ENCODE measurements around the gene GSTA4. TPM values are rescaled to one million over a fixed set of nuclear protein-coding genes. Genes with fewer than 3 reads are reported as not detected.

The GSTA4 gene
- total and polyA plus RNA-seq, 2 donors (not counting 3 experiments of a cell fraction or from before 2014, with no cell fraction given): 15.0 to 24.6 TPM

DNA sequence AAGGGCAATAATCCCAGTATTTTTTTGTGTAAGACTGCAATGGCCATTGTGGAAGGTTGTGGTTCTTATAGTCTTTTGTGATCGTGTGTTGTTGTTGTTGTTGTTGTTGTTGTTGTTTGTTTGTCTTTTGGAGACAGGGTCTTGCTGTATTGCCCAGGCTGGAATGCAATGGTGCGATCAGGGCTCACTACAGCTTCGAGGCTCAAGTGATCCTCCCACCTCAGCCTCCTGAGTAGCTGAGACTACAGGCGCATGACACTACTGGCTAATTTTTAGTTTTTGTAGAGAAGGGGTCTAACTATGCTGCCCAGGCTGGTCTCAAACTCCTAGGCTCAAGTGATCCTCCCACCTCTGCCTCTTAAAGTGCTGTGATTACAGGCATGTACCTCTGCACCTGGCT lies 3.5 kb upstream of the GSTA4 start:
- CTCF ChIA-PET: interaction anchor here (1.3 to 2.5 kb wide), 2 partner anchors 12 to 51 kb away, joined by 3 to 26 read pairs; no protein-coding TSS in a partner anchor
- Histone ChIP-seq H3K9me1 (replicated peaks; ENCODE audit: control insufficient read depth, extremely low read depth, insufficient read depth, low read length) (no peaks in the 10 kb centered on the region), H3K27me3 (ENCODE audit: control insufficient read depth in 2 of 2, insufficient read depth in 2 of 2, low read length in 2 of 2) (no peaks in the 10 kb centered on the region), H4K20me1 (replicated peaks; ENCODE audit: control insufficient read depth, extremely low read depth, insufficient read depth, low read length) (no peaks in the 10 kb centered on the region), H3K27ac (ENCODE audit: insufficient read depth, low read depth, low read length) (no peak overlapping the region), H3K4me1 (ENCODE audit: control insufficient read depth, extremely low read depth, insufficient read depth, low read length) (peaks cover 8% of the 10 kb centered on the region), H3K9me3 (replicated peaks; ENCODE audit: control insufficient read depth, insufficient read depth, low read length) (no peaks in the 10 kb centered on the region), H3K4me3 (replicated peaks in 1 of 3; ENCODE audit: insufficient read depth in 1 of 3, low read depth in 1 of 3, low read length in 3 of 3) (no peak overlapping the region), H3K79me2 (ENCODE audit: control insufficient read depth, insufficient read depth, low read length) (peaks cover 3% of the 10 kb centered on the region), H3K36me3 (ENCODE audit: control insufficient read depth in 2 of 2, extremely low read depth in 1 of 2, insufficient read depth in 2 of 2, low read length in 2 of 2) (peaks cover 0 to under 1% of the 10 kb centered on the region in 2 experiments), H3K9ac (replicated peaks; ENCODE audit: extremely low read depth, insufficient read depth, low read length) (no peak overlapping the region), H2AFZ (ENCODE audit: low read depth, low read length) (no peak overlapping the region), H3K4me2 (ENCODE audit: insufficient read depth, low read length) (no peak overlapping the region)
- POLR2A ChIA-PET: no interaction called here
- DNase-seq (ENCODE audit: low read depth, low spot score) (no peak), FAIRE-seq (no peak)
- dilution Hi-C loops (cut with MboI; ENCODE audit: extremely low pct_ligation_motif_present, low sequenced_read_pairs): no loop called here
- intact Hi-C loops (cut with micrococcal nuclease): loop anchor here (5.0 to 10.0 kb wide), 5 partner anchors 336 to 654 kb away; partner anchors contain the start of genes ELOVL5 and GCLC
- BruUV-seq (replicated peaks): no TSS peak
- no peak for TF ChIP-seq MAX (IDR thresholded peaks at IDR 0.05; ENCODE audit: insufficient read depth, insufficient read length)
- TF ChIP-seq MYC (IDR thresholded peaks at IDR 0.05; ENCODE audit: low read depth, low read length): no peak
- no peak for TF ChIP-seq EZH2 (IDR thresholded peaks at IDR 0.05; ENCODE audit: borderline replicate concordance, low read depth, low read length, severe bottlenecking)
- TF ChIP-seq CTCF (IDR thresholded peaks at IDR 0.05; ENCODE audit: extremely low read depth in 1 of 2, insufficient read depth in 1 of 2, low read depth in 1 of 2, low read length in 2 of 2): no peak
- no peak for TF ChIP-seq POLR2AphosphoS5 (IDR thresholded peaks at IDR 0.05; ENCODE audit: insufficient read depth, low read depth, low read length)
- TF ChIP-seq FOS (IDR thresholded peaks at IDR 0.05; ENCODE audit: borderline replicate concordance, insufficient read depth, low read length): no peak
- TF ChIP-seq JUN (IDR thresholded peaks at IDR 0.05; ENCODE audit: borderline replicate concordance, insufficient read depth, insufficient read length, low read depth): no peak
- no peak for TF ChIP-seq GATA2 (IDR thresholded peaks at IDR 0.05; ENCODE audit: insufficient read depth, insufficient read length, low read depth, low read length)
- no peak for TF ChIP-seq POLR2A (IDR thresholded peaks at IDR 0.05; ENCODE audit: low read depth, low read length)

All from endothelial cell of umbilical vein (primary cell).